ENCODE data around the gene YY1. TPM values are rescaled to one million over a fixed set of nuclear protein-coding genes. Genes with fewer than 3 reads are reported as not detected.
A peak's percentile ranks its signal among the peaks of the same experiment; 100 is the strongest.

YY1 gene
- total and polyA plus RNA-seq, 7 donors, result 23.8 to 58.4 (median 44.6) TPM

DNA sequence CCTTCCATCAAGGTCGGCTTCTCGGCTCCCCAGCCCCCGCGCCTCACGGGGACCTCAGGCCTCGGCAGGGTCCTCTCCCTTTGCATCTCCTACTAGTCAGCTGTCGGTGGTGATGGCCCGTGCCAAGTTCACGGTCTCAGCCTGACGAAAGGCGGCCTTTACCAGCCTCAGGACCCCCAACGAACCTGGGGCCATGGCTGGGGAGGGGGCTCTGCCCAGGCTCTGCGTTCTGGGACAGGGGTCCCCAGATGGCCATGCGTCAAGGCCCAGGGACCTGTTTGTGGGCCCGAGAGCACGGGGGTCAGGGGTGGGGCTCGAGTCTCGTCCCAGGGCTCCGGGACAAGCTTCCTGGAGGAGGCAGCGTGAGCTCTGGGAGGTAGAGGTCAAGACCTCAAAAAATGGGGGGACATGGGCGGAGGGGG lies 46.7 kb upstream of the YY1 start:
- ATAC-seq (peak in 2 of 4 donors; percentile 6 to 13), DNase-seq (peak; percentile 39 to 64)
- H3K27me3 ChIP-seq (ENCODE audit: insufficient read depth in 3 of 3, low read length in 2 of 3), result no peaks in the 10 kb centered on the region
- no peaks in the 10 kb centered on the region for H3K36me3 ChIP-seq (ENCODE audit: insufficient read depth in 1 of 2, low read depth in 1 of 2)
- 42 to 55% (median 46%) methylated on average over 21 of the region's 21 CpGs for WGBS, 3 donors
- peak overlapping the region; percentile 75 for H3K27ac ChIP-seq
- peak overlapping the region; percentile 68 for H3K4me3 ChIP-seq
- intact Hi-C loops (cut with DNase I), result loop anchor here (5.0 kb wide), 2 partner anchors 210 to 460 kb away; no protein-coding TSS in a partner anchor
- TF ChIP-seq CTCF (IDR thresholded peaks at IDR 0.05), result no peak
- peaks cover 4% of the 10 kb centered on the region for H3K4me1 ChIP-seq
- H3K9me3 ChIP-seq, result no peaks in the 10 kb centered on the region

DNA sequence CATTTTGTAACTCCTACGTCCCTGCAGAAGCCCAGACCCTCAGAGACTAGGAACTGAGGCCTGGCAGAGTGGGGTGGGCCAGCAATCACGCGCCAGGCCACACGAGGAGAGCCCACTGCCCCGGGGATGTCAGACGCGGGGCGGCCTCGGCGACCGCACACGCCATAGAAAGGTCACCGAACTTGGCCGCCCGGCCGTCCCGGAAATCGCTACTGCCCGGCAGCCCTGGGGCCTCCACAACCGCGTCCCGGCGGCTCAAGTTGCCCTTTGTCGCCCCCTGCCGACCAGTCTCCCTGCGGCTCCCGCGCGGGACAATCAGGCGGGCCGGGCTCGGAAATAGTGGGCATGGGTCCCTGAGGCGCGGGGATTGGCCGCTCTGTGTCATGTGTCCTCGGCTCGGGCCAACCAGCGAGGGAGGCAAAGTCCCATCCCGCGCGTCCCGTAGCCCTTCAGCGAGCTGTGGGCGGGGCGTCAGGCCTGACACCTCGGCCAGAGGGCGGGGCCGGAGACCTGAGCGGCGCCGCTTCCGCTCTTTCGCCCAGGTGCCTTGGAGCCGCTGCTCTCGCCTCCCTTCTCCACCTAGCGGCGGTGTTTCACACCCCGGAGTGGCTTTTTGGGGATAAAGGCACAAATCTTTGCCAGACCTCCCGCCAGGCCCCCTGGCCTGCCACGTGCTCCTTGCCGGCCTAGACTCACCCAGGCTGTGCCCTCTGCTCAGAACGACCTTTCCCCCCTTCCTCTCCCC lies 46.1 kb upstream of the YY1 start:
- peak overlapping the region; percentile 68 for H3K4me3 ChIP-seq
- ATAC-seq (peak; percentile 99 to 100 (median 99)), DNase-seq (peak; percentile 99 to 100)
- 2% methylated on average over 52 to 62 of the region's 62 CpGs for WGBS, 3 donors
- H3K36me3 ChIP-seq (ENCODE audit: insufficient read depth in 1 of 2, low read depth in 1 of 2), result no peaks in the 10 kb centered on the region
- intact Hi-C loops (cut with DNase I), result loop anchor here (5.0 kb wide), 2 partner anchors 211 to 461 kb away; no protein-coding TSS in a partner anchor
- peak overlapping the region; percentile 75 for H3K27ac ChIP-seq
- peaks cover 4% of the 10 kb centered on the region for H3K4me1 ChIP-seq
- no peaks in the 10 kb centered on the region for H3K27me3 ChIP-seq (ENCODE audit: insufficient read depth in 3 of 3, low read length in 2 of 3)
- peak; percentile 87 for TF ChIP-seq CTCF (IDR thresholded peaks at IDR 0.05)
- H3K9me3 ChIP-seq, result no peaks in the 10 kb centered on the region

- intact Hi-C loops (cut with DNase I), result loop anchor here (5.0 kb wide), 2 partner anchors 211 to 461 kb away; no protein-coding TSS in a partner anchor
These were observed 45.3 kb upstream of the YY1 start for GRCh38 chr14:100193417-100194357.

More at GRCh38 chr14:100193417-100194357, 45.3 kb upstream of the YY1 start:
- no peaks in the 10 kb centered on the region for H3K27me3 ChIP-seq (ENCODE audit: insufficient read depth in 3 of 3, low read length in 2 of 3)
- ATAC-seq, result no peak
- H3K4me3 ChIP-seq, result peak overlapping the region; percentile 68
- peaks cover 4% of the 10 kb centered on the region for H3K4me1 ChIP-seq
- H3K36me3 ChIP-seq (ENCODE audit: insufficient read depth in 1 of 2, low read depth in 1 of 2), result no peaks in the 10 kb centered on the region
- TF ChIP-seq CTCF (IDR thresholded peaks at IDR 0.05), result no peak
- WGBS, 3 donors, result 60 to 72% (median 70%) methylated on average over 9 to 12 of the region's 12 CpGs
- H3K27ac ChIP-seq, result peak overlapping the region; percentile 75
- DNase-seq, result no peak
- H3K9me3 ChIP-seq, result no peaks in the 10 kb centered on the region

Data from psoas muscle (tissue), 8 donors.